HepG2 (cell line): ENCODE data around the gene ELF1. TPM values are rescaled to one million over a fixed set of nuclear protein-coding genes. Genes with fewer than 3 reads are reported as not detected.

ENCODE experiments used
- ATAC-seq: fragments of 200-7000 bp; cut with Tn5 transposase; 3 replicates; pipeline ENCODE4 v1.9.1; 2020; ENCODE audit warnings: mild to moderate bottlenecking, moderate library complexity
- BruUV-seq: library from RNA; stranded (reverse); fragments of 400-500 nt; replicated peaks from 2 replicates; lab custom pipeline; 2021; lab: Mats Ljungman, UMichigan
- CTCF ChIA-PET: fragments of 300-600 bp; formaldehyde crosslinking; extraction: SDS; loops from one replicate; lab custom pipeline; 2021; ENCODE audit warnings: low total read pairs, inconsistent platforms, low intra/inter-chr PET ratio; lab: Yijun Ruan, JAX
- POLR2A ChIA-PET: fragments of 350-600 bp; sonication (Branson Sonifier 250); formaldehyde crosslinking; loops from one replicate; lab custom pipeline; 2020; ENCODE audit warnings: antibody characterized with exemption, inconsistent platforms; lab: Yijun Ruan, JAX
- DNase-seq: peaks from one replicate; pipeline ENCODE4 v3.0.0-alpha.2; 2015; ENCODE audit warnings: low spot score
- FAIRE-seq: peaks from 3 replicates; lab custom pipeline; 2011; peaks lifted over from hg19 to GRCh38; lab: Jason Lieb, UNC
- H2AFZ ChIP-seq: one replicate; pipeline ENCODE4 v1.6.1; 2011; ENCODE audit warnings: low read length, inconsistent platforms
- H3K27ac ChIP-seq: fragments of 300-600 bp; 3 replicates; pipeline ENCODE4 v1.8.0; 2011; ENCODE audit warnings: mixed run types, mild to moderate bottlenecking, mixed read lengths, low read length, inconsistent platforms; ENCODE audit not compliant: insufficient read depth; ENCODE audit errors: extremely low read length
- H3K27me3 ChIP-seq, 2 experiments: fragments of 200-600 bp in 1 of 2; 2 replicates in 1 of 2; 3 replicates in 1 of 2; pipeline versions ENCODE4 v1.6.0 to v1.8.0; 2011; ENCODE audit warnings: low read length in 2 of 2, mild to moderate bottlenecking in 2 of 2, moderate library complexity in 2 of 2, inconsistent platforms in 1 of 2; ENCODE audit not compliant: insufficient read depth in 2 of 2, control insufficient read depth in 1 of 2
- H3K36me3 ChIP-seq, 2 experiments: fragments of 200-600 bp in 1 of 2; replicated peaks in 1 of 2; 2 replicates in 1 of 2; 3 replicates in 1 of 2; pipeline versions ENCODE4 v1.5.1 to v1.8.0; 2011; ENCODE audit warnings: low read length in 2 of 2, inconsistent platforms in 1 of 2; ENCODE audit not compliant: insufficient read depth in 2 of 2, control insufficient read depth in 1 of 2
- H3K4me1 ChIP-seq: 2 replicates; pipeline ENCODE4 v1.5.1; 2012; ENCODE audit warnings: low read length, inconsistent platforms; ENCODE audit not compliant: insufficient read depth
- H3K4me2 ChIP-seq: 2 replicates; pipeline ENCODE4 v1.6.0; 2011; ENCODE audit warnings: low read depth, low read length, inconsistent platforms
- H3K4me3 ChIP-seq, 3 experiments: fragments of 200-600 bp in 1 of 3; sonication (generic), shearing (Covaris generic) in 1 of 3; replicated peaks in 1 of 3; 2 replicates each; pipeline ENCODE4 v1.5.1; 2011 to 2016; ENCODE audit warnings: low read length in 3 of 3, inconsistent platforms in 2 of 3, low read depth in 2 of 3, mild to moderate bottlenecking in 2 of 3, control low read depth in 1 of 3, mixed read lengths in 1 of 3; ENCODE audit not compliant: insufficient read depth in 1 of 3
- H3K79me2 ChIP-seq: one replicate; pipeline ENCODE4 v1.6.1; 2011; ENCODE audit warnings: low read length, inconsistent platforms; ENCODE audit not compliant: insufficient read depth
- H3K9ac ChIP-seq: 2 replicates; pipeline ENCODE4 v1.6.0; 2011; ENCODE audit warnings: mild to moderate bottlenecking, low read depth, low read length, inconsistent platforms; ENCODE audit not compliant: insufficient read depth
- H3K9me3 ChIP-seq: 2 replicates; pipeline ENCODE4 v1.5.1; 2012; ENCODE audit warnings: mild to moderate bottlenecking, low read length
- H4K20me1 ChIP-seq: 2 replicates; pipeline ENCODE4 v1.6.0; 2011; ENCODE audit warnings: inconsistent platforms, mild to moderate bottlenecking, low read length, moderate library complexity; ENCODE audit not compliant: insufficient read depth
- CREM ChIP-seq, 2 experiments: sonication (generic) in 1 of 2; formaldehyde crosslinking in 1 of 2; IDR thresholded peaks; 2 replicates each; pipeline versions ENCODE4 v1.4.0 to v1.6.1; 2016 to 2020; ENCODE audit warnings: antibody characterized with exemption in 1 of 2, mild to moderate bottlenecking in 1 of 2, missing genetic modification reagents in 1 of 2
- DZIP1 ChIP-seq: sonication (generic); formaldehyde crosslinking; IDR thresholded peaks from 2 replicates; pipeline ENCODE4 v1.5.0; 2020; ENCODE audit warnings: mild to moderate bottlenecking, missing genetic modification reagents
- FIP1L1 ChIP-seq: fragments of 200-400 bp; formaldehyde crosslinking; IDR thresholded peaks from 2 replicates; pipeline ENCODE4 v1.6.1; 2018; ENCODE audit warnings: low read depth, mild to moderate bottlenecking, low read length, moderate library complexity, borderline replicate concordance; ENCODE audit not compliant: insufficient read depth
- FOXJ3 ChIP-seq: sonication (generic); formaldehyde crosslinking; IDR thresholded peaks from 2 replicates; pipeline ENCODE4 v1.4.0; 2020; ENCODE audit warnings: missing genetic modification reagents, mild to moderate bottlenecking, borderline replicate concordance
- GFI1 ChIP-seq: sonication (generic); formaldehyde crosslinking; IDR thresholded peaks from 2 replicates; pipeline ENCODE4 v1.5.0; 2020; ENCODE audit warnings: missing genetic modification reagents, mild to moderate bottlenecking, borderline replicate concordance
- KAT2B ChIP-seq: fragments of 150-350 bp; IDR thresholded peaks from 2 replicates; pipeline ENCODE4 v1.6.1; 2014; ENCODE audit warnings: low read depth, low read length, borderline replicate concordance
- MNT ChIP-seq: fragments of 450-650 bp; IDR thresholded peaks from 2 replicates; pipeline ENCODE4 v1.6.1; 2016
- PRDM15 ChIP-seq: sonication (generic); formaldehyde crosslinking; IDR thresholded peaks from 2 replicates; pipeline ENCODE4 v1.4.0; 2020; ENCODE audit warnings: missing genetic modification reagents
- RBM22 ChIP-seq: fragments of 200-400 bp; formaldehyde crosslinking; optimal IDR thresholded peaks from 2 replicates; pipeline ENCODE3; 2017; ENCODE audit warnings: mild to moderate bottlenecking, low read length, moderate library complexity
- STAG1 ChIP-seq: sonication (generic); formaldehyde crosslinking; IDR thresholded peaks from 2 replicates; pipeline ENCODE4 v1.4.0; 2020; ENCODE audit warnings: missing genetic modification reagents
- ZNF660 ChIP-seq: sonication (generic); formaldehyde crosslinking; IDR thresholded peaks from 2 replicates; pipeline ENCODE4 v1.5.1; 2020; ENCODE audit warnings: mild to moderate bottlenecking, low read depth, missing genetic modification reagents, borderline replicate concordance
- WGBS: methylation state at CpG from one replicate; pipeline ENCODE4 v1.1.6; 2017; ENCODE audit warnings: low lambda C conversion rate; 5-methylcytosine and 5-hydroxymethylcytosine counted together
- in situ Hi-C: cut with HindIII; loops from 2 replicates; pipeline ENCODE4 v1.10.0; 2017; ENCODE audit warnings: low pct_unique_long_range_greater_than_20kb; ENCODE audit not compliant: extremely low pct_ligation_motif_present
- intact Hi-C: fragments of 100-400 bp; cut with micrococcal nuclease; formaldehyde crosslinking; loops from one replicate; pipeline ENCODE4 v1.10.0; 2022; ENCODE audit not compliant: unreplicated experiment
- polyA plus RNA-seq, 8 experiments: library from polyadenylated mRNA; depleted of rRNA in 3 of 8; stranded (reverse) in 7 of 8; unstranded in 1 of 8; fragments of >200 nt; fragmentation: Illumina TruSeq in 4 of 8; extraction: Trizol in 4 of 8; gene quantifications; 2 replicates each; pipeline versions ENCODE4 v1.2.1 to v1.2.3, GENCODE V29; 2011 to 2016; ENCODE audit warnings: low read depth in 4 of 8, missing spikeins in 1 of 8, mixed read lengths in 1 of 8; ENCODE audit not compliant: insufficient read depth in 1 of 8
- total RNA-seq, 5 experiments: library from RNA; depleted of rRNA; stranded (reverse); fragments of >200 nt; fragmentation: Illumina TruSeq; extraction: Trizol; gene quantifications; 2 replicates each; pipeline ENCODE4 v1.2.3, GENCODE V29; 2016; ENCODE audit warnings: low read depth in 1 of 5
- TF ChIP-seq, protein P1 (sequence below): sonication (generic); formaldehyde crosslinking; IDR thresholded peaks from 2 replicates; pipeline ENCODE4 v1.5.0; 2020; ENCODE audit warnings: mild to moderate bottlenecking, missing genetic modification reagents, moderate library complexity

The ELF1 gene
- total and polyA plus RNA-seq, 2 of the 13 experiments (the other 11 are each of a cell fraction or from before 2014, with no cell fraction given), result 24.6 to 71.5 TPM

DNA sequence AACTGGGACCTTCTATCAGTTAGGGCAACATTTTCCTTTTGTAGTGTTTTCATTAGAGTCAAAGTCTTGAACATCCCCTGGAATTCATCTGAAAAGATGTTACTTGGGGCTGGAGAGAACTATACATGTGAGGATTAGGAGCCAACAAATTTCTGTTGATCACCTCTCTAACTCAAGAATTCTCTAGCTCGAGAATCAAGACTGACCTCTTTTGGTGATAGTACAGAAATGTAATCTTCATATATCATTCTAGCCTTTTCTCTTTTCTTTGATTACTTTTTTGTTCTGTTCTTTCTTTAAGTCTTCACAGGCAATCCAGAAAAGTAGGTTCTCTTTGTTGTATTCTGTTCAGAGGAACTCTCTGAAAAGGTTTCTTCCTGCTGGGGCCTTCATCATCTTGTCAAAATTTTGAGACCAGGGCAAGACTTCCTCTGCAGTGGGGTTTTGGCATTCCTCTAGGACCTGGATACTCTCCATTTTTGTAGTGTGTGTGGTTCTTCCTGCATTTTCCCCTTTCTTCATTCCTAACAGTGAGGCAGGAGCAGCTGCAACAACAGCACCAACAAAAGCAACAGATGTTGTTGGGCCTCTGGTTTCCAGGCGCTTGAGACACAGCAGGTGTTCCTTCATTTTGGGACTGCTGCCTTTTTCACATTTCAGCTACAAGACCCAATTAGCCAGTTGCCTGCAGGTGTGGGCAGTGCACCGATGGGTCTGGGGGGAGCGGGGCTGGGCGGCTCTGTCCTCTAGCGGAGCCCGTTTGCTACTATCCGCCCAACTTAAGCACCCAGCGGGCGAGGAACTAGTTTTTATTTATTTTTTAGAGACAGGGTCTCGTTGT is 26.2 kb downstream of the ELF1 start:
- 90% methylated on average over 11 of the region's 11 CpGs for WGBS
- Histone ChIP-seq H3K4me2 (no peak overlapping the region), H3K9ac (no peak overlapping the region), H3K27me3 (no peaks in the 10 kb centered on the region), H2AFZ (no peak overlapping the region), H4K20me1 (no peaks in the 10 kb centered on the region; the same call in 1 of the 2 replicates), H3K27ac (peak overlapping the region; percentile 32), H3K4me3 (no peak overlapping the region), H3K4me1 (peaks cover 40% of the 10 kb centered on the region), H3K79me2 (peaks cover 93% of the 10 kb centered on the region), H3K36me3 (peaks cover 0 to 8% of the 10 kb centered on the region in 2 experiments; a peak in 4 of 5 replicates), H3K9me3 (no peaks in the 10 kb centered on the region)
- no peak; the same call in 2 of the 3 replicates for ATAC-seq
- TF ChIP-seq RBM22, result peak; percentile 57
- TF ChIP-seq ZNF660 (CRISPR knock-in tag), result no peak
- TF ChIP-seq GFI1 (CRISPR knock-in tag), result no peak
- no peak for TF ChIP-seq FIP1L1
- peak; percentile 25; the same call in 1 of the 2 replicates for TF ChIP-seq STAG1 (CRISPR knock-in tag)
- no peak for TF ChIP-seq PRDM15
- TF ChIP-seq KAT2B, result no peak
- TF ChIP-seq, protein P1, sequence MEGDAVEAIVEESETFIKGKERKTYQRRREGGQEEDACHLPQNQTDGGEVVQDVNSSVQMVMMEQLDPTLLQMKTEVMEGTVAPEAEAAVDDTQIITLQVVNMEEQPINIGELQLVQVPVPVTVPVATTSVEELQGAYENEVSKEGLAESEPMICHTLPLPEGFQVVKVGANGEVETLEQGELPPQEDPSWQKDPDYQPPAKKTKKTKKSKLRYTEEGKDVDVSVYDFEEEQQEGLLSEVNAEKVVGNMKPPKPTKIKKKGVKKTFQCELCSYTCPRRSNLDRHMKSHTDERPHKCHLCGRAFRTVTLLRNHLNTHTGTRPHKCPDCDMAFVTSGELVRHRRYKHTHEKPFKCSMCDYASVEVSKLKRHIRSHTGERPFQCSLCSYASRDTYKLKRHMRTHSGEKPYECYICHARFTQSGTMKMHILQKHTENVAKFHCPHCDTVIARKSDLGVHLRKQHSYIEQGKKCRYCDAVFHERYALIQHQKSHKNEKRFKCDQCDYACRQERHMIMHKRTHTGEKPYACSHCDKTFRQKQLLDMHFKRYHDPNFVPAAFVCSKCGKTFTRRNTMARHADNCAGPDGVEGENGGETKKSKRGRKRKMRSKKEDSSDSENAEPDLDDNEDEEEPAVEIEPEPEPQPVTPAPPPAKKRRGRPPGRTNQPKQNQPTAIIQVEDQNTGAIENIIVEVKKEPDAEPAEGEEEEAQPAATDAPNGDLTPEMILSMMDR, result peak; percentile 23; the same call in 1 of the 2 replicates
- no peak for TF ChIP-seq CREM (IDR thresholded peaks at IDR 0.05)
- TF ChIP-seq CREM (CRISPR knock-in tag; IDR thresholded peaks at IDR 0.05), result no peak
- no peak for TF ChIP-seq DZIP1 (CRISPR knock-in tag)
- no peak for TF ChIP-seq FOXJ3 (CRISPR knock-in tag)
- TF ChIP-seq MNT, result no peak
- CTCF ChIA-PET, result no interaction called here
- intact Hi-C loops, result no loop called here
- no peak for DNase-seq
- in situ Hi-C loops, result no loop called here
- POLR2A ChIA-PET, result no interaction called here
- no peak for FAIRE-seq
- BruUV-seq, result no TSS peak
